GM08714 (cell line): Measurements from ENCODE around the gene ABHD16A.

Experiments used
- H3K4me3 ChIP-seq: fragments of 200-500 bp; sonication (Bioruptor generic); 2 replicates; pipeline ENCODE4 v1.5.1; 2014; ENCODE audit warnings: mild to moderate bottlenecking, low read length, inconsistent platforms
- ZNF274 ChIP-seq: IDR thresholded peaks from 2 replicates; pipeline ENCODE4 v1.6.1; 2012; ENCODE audit warnings: mild to moderate bottlenecking, low read depth, low read length

ABHD16A gene

GRCh38 chr6:31727034-31727716, 24.1 kb upstream of the ABHD16A start:
- no peak overlapping the region for H3K4me3 ChIP-seq
- TF ChIP-seq ZNF274 = no peak

GRCh38 chr6:31725502-31726350, 22.6 kb upstream of the ABHD16A start:
- TF ChIP-seq ZNF274 = no peak
- no peak overlapping the region for H3K4me3 ChIP-seq

- TF ChIP-seq ZNF274 = no peak
- no peak overlapping the region for H3K4me3 ChIP-seq
These were observed 21.0 kb upstream of the ABHD16A start for GRCh38 chr6:31723980-31724691.

GRCh38 chr6:31723245-31723979, 20.3 kb upstream of the ABHD16A start, which contains the start of gene MPIG6B:
TSS of gene MPIG6B (plus strand) at chr6:31723373. CDS start at chr6:31723384, 11 bp downstream.
- no peak within 1 kb of the TSS for H3K4me3 ChIP-seq
- no peak for TF ChIP-seq ZNF274

- TF ChIP-seq ZNF274 = no peak
- H3K4me3 ChIP-seq = no peak overlapping the region
These were observed 19.0 kb upstream of the ABHD16A start for GRCh38 chr6:31722173-31722572.

GRCh38 chr6:31721351-31722020, 18.4 kb upstream of the ABHD16A start, which contains the start of gene LY6G6C:
TSS of gene LY6G6C (minus strand) at chr6:31721746. CDS start at chr6:31721679, 67 bp downstream.
- TF ChIP-seq ZNF274 = no peak
- H3K4me3 ChIP-seq = no peak within 1 kb of the TSS

- TF ChIP-seq ZNF274 = no peak
These were observed 17.2 kb upstream of the ABHD16A start for GRCh38 chr6:31720196-31720770.

GRCh38 chr6:31719001-31719400, 15.9 kb upstream of the ABHD16A start:
- TF ChIP-seq ZNF274 = no peak
- no peak overlapping the region for H3K4me3 ChIP-seq

More at GRCh38 chr6:31720196-31720770, 17.2 kb upstream of the ABHD16A start:
- H3K4me3 ChIP-seq = no peak overlapping the region

- H3K4me3 ChIP-seq = no peak overlapping the region
- TF ChIP-seq ZNF274 = no peak
These were observed 15.1 kb upstream of the ABHD16A start for GRCh38 chr6:31718265-31718664.

- H3K4me3 ChIP-seq = no peak overlapping the region
- no peak for TF ChIP-seq ZNF274
These were observed 14.5 kb upstream of the ABHD16A start for GRCh38 chr6:31717499-31718222.

GRCh38 chr6:31715022-31715958, 12.2 kb upstream of the ABHD16A start, which contains the start of gene LY6G6D:
TSS of gene LY6G6D (plus strand) at chr6:31715348. CDS start at chr6:31715356, 8 bp downstream.
- no peak within 1 kb of the TSS for H3K4me3 ChIP-seq
- no peak for TF ChIP-seq ZNF274
